ENCODE data around the gene CD47. TPM values are rescaled to one million over a fixed set of nuclear protein-coding genes. Genes with fewer than 3 reads are reported as not detected.

The CD47 gene
- total and polyA plus RNA-seq, 12 donors, result 17.9 to 76.3 (median 47.6) TPM

DNA sequence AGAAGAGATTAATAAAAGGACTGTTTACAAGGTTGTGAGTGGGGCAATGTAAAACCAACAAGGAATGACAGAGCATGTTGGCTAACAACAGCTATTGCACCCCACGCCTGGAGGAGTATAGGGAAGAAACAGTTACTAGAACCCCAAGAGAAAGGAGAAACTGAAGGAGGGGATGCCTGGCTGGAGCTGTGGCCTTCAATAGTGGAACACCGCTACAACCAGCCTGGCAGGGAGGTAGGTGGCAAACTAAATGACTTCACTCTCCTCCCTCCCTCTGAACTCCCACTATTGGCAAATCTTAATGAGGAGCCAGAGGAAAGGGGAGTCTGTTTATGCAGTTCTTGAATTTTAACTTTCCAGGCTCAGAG, 7.2 kb upstream of the CD47 start:
- Histone ChIP-seq H3K27ac (no peak overlapping the region), H3K4me1 (peaks cover 0 to 28% (median 0%) of the 10 kb centered on the region in 9 donors), H3K27me3 (no peaks in the 10 kb centered on the region), H3K36me3 (no peaks in the 10 kb centered on the region), H3K4me3 (no peak overlapping the region), H3K9me3 (no peaks in the 10 kb centered on the region)
- no peak for TF ChIP-seq CTCF (IDR thresholded peaks at IDR 0.05)
- DNase-seq, result no peak
- intact Hi-C loops (cut with DNase I), result loop anchor here in 2 of 10 donors (10.0 kb wide), 3 partner anchors 127 to 163 kb away; partner anchors contain the start of gene IFT57 (in 1 of the 2)
- no peak for ATAC-seq
- WGBS, 2 donors, result 93 to 95% methylated on average over 2 of the region's 2 CpGs

- Histone ChIP-seq H3K27ac (no peak overlapping the region), H3K4me3 (no peak overlapping the region), H3K36me3 (no peaks in the 10 kb centered on the region), H3K27me3 (no peaks in the 10 kb centered on the region), H3K4me1 (peaks cover 0 to 28% (median 0%) of the 10 kb centered on the region in 9 donors), H3K9me3 (no peaks in the 10 kb centered on the region)
- WGBS, 2 donors, result 83 to 87% methylated on average over 8 of the region's 8 CpGs
- DNase-seq, result no peak
- intact Hi-C loops (cut with DNase I), result loop anchor here in 2 of 10 donors (10.0 kb wide), 3 partner anchors 127 to 163 kb away; partner anchors contain the start of gene IFT57 (in 1 of the 2)
- ATAC-seq, result no peak
- no peak for TF ChIP-seq CTCF (IDR thresholded peaks at IDR 0.05)
Observed at GRCh38 chr3:108097322-108098002, 6.6 kb upstream of the CD47 start.

DNA sequence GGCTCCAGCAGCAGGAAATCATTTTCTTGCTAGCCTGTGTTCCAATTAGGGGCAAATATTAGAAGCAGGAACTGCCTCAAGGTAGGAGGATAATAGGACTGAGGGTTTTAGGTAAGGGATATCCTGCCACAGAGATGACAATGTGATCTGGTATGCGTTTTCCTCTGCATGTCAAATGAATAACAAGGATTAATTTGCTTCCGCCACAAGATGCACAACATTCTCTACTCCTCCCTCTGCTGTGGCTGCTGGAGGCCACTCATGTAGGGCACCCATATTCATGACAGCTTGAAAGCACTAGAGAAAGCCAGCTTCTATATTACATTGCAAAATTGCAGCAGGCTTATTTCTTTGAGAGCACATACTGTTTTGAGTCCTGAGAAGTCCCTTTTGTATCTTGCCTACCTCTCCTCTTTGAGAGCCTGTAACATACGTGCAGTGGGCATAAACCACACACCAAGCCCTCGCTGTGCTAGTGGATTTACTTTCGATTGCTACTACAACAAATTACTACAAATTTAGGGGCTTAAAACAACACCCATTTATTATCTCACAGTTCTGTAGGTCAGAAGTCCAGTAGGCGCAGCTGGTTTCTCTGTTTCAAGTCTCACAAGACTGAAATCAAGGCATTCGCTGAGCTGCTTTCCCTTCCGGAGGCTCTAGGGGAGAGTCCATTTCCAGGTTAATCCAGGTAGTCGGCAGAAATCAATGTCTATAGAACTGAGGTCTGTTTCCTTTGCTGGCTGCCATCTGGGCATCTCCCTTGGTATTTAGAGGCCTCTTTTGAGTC, 5.9 kb upstream of the CD47 start:
- Histone ChIP-seq H3K4me1 (peaks cover 0 to 34% (median 0%) of the 10 kb centered on the region in 9 donors), H3K36me3 (no peaks in the 10 kb centered on the region), H3K27me3 (no peaks in the 10 kb centered on the region), H3K27ac (no peak overlapping the region), H3K9me3 (no peaks in the 10 kb centered on the region), H3K4me3 (no peak overlapping the region)
- ATAC-seq (no peak), DNase-seq (no peak)
- no peak for TF ChIP-seq CTCF (IDR thresholded peaks at IDR 0.05)
- 90% methylated on average over 9 of the region's 9 CpGs for WGBS, 2 donors
- intact Hi-C loops (cut with DNase I), result loop anchor here in 2 of 10 donors (10.0 kb wide), 3 partner anchors 128 to 162 kb away; partner anchors contain the start of gene IFT57 (in 1 of the 2)

- TF ChIP-seq CTCF (IDR thresholded peaks at IDR 0.05), result no peak
- Histone ChIP-seq H3K9me3 (no peaks in the 10 kb centered on the region), H3K36me3 (no peaks in the 10 kb centered on the region), H3K4me1 (peaks cover 0 to 19% (median 11%) of the 10 kb centered on the region in 9 donors), H3K27ac (no peak overlapping the region), H3K27me3 (no peaks in the 10 kb centered on the region), H3K4me3 (no peak overlapping the region)
- WGBS, 2 donors, result 84 to 85% methylated on average over 3 of the region's 3 CpGs
- no peak for ATAC-seq
- DNase-seq, result no peak
- intact Hi-C loops (cut with DNase I), result loop anchor here in 5 of 10 donors (5.0 to 10.0 kb wide), 4 partner anchors 129 to 159 kb away; partner anchors contain the start of gene IFT57 (in 4 of the 5)
Observed at GRCh38 chr3:108093616-108094015, 2.8 kb upstream of the CD47 start.
